Amniotic stem cell (primary cell): ENCODE data around the gene TOP2A.
"Not testable (repeated sequence)": the region's sequence is repeated elsewhere in the genome, so short reads cannot be mapped to it uniquely, and the experiment has no call there.

Experiments
- DNase-seq: peaks from one replicate; lab custom pipeline; 2025; lab: John Stamatoyannopoulos, UW

The TOP2A gene

DNA sequence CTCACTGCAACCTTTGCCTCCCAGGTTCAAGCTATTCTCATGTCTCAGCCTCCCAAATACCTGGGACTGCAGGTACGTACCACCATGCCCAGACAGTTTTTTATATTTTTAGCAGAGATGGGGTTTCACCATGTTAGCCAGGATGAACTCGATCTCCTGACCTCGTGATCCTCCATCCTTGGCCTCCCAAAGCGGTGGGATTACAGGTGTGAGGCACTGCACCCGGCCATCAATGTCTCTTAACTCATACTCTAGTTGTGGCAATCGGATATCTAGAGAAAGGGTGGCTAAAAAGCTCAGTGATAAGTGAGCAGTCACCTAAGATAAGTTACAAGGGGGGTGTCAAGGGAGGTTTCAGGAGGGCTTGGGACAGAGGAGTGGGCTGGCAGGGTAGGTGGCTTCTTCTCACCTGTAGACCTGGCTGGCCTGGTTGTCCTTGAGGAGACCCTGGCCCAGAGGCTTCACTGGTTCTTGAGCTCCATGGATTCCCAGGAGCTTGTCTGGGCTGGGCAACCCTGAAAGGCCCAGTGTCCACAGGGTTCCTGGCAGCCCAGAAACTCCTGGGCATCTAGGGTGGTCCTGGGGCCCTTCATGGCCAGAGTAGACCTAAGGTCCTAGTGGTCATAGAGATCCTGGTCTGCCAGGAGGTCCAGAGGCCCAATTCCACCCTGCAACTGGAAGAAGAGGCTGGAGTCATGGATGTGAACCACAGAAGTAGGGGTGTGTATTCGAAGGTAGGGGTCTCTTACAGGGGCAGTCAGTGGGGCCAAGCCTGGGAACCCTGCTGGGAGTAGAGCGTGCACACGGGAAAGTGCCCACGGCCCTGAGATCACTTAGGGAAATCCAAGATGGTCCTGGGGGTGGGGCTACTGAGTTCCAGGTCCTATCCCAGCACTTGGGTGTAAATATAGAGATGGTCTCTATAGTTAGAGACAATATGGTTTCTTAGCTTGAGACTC, 12.9 kb upstream of the TOP2A start:
- DNase-seq = no peak

DNA sequence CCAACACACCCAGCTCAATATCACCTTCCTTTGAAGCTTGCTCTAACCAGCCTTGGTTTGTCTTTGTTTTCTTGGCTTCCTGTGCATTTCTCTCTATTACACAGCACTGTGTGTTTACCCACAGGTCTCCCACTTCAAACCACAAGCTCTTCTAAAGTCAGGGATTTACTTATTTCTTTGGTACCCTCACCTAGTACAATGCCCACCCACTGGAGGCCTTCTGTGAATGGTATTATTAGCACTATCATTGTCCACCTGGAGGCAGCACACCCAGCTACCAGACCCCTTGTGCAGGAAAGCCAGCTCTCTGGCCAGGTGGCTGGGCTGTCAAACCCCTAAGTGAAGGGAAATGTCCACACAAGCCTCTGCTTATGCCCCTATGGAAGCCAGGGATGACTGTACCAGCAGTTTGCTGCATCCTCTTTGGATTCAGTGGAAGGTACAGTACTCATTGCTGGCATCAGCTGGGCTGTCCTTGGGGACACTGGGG, 9.4 kb upstream of the TOP2A start:
- no peak for DNase-seq

DNA sequence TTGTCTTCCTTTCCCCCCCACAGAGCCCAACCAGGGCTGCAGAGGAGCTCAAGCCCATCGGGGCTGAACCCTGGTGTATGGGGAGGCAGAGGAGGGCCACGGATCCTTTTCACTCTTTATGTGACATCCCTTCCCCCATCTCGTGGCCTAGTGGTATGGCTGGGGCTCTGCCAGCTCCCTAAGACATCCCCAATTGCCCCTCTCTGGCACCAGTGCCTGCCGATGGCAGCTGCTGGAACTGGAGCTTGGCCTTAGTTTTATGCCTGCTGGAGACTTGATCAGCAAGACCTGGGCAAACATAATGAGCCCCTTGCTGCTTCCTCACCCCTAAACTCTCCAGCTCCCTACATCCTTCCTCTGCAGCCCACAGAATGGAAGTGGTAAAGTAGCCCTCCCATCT, 8.0 kb upstream of the TOP2A start:
- no peak for DNase-seq

DNA sequence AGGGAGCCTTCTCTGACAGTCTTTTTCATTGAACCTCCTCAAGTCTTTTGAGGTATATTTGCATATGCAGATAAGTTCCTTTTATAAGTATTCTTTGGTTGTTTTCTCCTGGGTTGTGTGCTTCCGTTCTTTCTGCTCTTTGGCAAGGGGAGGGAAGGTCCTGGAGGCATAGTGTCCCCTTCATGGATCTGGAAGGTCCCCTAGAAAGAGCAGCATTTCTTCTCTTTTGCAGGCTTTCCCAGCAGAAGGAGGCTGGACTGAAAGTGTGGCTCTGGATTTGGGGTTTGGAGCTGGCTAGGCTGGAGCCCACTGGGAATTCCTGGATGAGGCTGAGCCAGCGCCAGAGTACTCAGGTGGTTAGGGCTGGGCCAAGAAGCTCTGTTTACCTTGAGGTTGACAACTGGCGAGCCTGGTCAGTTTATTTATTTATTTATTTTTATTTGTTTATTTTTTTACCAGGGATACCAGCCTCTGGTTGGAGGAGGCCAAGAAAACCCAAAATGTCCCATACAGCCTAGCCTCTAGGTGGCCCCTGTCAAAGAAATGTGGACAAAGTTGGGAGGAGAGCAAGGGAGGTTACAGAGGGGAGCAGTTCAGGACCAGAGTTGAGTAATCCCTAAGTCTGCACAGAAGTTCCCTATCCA, 5.4 kb upstream of the TOP2A start:
- DNase-seq = no peak

DNA sequence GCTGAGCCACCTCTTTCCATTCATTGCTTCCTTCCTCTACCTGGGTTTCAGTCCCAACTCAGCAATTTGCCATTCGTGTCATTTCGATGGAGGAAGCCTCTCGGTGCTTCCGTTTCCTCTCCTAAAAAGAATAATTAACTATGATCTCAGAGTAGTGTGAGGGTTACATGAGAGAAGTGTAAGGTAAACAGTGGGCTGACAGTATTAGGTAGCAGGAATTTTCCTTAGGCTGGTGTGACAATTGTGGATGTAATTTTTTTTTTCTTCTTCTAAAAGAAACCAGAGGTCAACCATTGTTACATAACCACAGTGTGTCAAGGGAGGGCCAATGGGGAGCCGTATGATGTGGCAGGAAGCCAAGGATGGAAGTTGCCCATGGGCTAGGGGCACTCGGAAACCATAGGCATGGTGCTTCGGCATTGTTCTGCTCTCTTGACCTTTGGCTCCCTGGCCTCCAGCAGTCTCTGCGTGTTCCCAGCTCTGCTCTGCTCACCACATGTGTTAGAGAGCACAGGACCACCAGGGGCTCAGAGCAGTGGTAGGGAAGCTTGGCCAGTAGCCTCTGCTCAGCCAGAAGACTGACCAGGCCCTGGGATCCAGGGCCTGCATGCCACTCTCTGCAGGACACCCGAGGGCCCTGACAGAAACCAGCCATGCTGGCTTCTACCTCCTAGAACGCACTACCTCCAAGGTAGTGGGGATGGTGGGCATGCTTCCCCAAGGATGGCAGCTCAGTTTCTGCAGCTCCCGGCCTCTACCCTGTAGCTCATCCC, 2.0 kb upstream of the TOP2A start:
- no peak for DNase-seq

DNA sequence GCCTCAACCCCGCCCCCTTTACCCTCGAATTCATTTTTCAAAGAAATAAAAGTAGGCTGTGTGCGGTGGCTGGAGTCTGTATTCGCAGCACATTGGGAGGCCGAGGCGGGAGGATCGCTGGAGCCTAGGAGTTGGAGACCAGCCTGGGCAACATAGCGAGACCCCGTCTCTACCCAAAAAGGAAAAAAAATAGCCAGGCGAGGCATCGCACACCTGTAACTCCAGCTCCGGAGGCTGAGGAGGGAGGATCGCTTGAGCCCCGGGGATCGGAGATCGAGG, 671 bp upstream of the TOP2A start:
- DNase-seq = no peak

DNA sequence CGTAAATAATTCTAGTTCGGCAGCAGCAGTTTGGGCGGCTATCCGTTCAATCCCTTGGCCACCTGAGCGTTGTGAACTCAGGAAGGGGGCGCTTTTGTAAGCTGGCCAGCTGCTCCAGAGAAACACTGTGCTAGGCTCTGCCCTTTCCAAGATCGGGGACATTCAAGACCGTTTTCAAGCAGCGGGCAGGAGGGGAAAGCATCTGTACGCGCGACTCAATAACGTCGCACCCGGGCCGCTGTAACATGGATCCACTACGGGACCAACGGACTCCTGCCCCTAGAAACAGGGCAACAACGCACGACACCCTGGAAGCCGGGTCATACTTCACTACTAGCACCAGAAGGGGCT, 463 bp downstream of the TOP2A start:
- DNase-seq = no peak

DNA sequence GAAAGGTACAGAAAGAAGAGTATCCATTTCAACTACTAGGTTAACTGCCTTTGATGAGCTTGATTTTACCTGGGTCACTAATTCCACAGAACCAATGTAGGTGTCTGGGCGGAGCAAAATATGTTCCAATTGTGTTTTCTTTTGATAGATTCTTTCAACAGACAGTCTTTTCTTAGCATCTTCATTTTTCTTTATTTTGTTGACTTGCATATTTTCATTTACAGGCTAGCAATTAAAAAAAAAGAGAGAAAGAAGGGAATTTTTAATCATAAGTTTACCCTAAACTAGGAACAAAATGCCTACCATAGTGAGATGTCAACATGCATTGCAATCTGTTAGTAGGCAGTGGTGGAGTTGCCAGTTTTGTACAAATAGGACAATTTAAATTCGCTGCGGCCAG, 1.0 kb downstream of the TOP2A start:
- DNase-seq = no peak

DNA sequence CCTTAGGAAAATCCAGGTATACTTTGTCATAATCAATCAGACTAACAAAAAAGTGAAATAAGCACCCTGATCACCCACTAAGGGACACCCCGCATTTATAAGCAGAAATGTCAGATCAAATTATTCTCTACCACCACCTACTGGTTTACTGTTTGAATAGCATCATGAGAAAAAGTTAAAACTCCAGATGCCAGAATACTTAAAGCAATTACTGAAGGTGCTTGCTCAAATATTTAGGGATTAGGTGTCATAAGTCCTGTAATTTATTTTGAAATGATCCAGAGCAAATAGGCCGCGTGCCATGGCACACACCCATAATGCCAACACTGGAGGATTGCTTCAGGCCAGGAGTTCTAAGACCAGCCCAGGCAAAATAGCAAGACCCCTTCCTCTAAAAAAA, 2.3 kb downstream of the TOP2A start:
- no peak for DNase-seq

DNA sequence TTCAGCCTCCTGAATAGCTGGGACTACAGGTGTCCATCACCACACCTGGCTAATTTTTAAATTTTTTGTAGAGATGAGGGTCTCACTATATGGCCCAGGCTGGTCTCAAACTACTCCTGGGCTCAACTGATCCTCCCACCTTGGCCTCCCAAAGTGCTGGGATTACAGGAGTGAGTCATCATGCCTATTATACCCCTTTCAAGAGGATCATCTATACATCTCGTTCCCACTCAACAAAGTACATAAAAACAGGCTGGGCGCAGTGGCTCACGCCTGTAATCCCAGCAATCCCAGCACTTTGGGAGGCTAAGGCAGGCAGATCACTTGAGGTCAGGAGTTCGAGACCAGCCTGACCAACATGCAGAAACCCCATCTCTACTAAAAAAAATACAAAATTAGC, 3.4 kb downstream of the TOP2A start:
- DNase-seq = not testable (repeated sequence)

DNA sequence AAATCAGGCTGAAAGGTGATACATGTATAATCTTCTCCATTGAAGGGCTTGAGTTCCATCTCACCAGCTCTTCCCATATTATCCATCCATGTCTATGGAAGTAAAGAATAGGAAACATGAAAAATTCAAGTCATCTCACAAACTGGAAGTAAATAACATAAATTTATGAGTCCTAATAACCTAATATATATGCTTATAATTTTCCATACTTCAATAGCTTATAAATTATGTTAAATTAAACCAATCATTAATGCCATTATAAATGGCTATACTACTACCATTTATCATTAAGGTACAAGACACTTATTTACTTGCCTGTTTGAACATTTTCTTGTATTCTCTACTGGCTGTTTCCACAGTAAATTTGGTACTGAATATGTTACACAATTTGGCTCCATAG, 4.8 kb downstream of the TOP2A start:
- DNase-seq = no peak

DNA sequence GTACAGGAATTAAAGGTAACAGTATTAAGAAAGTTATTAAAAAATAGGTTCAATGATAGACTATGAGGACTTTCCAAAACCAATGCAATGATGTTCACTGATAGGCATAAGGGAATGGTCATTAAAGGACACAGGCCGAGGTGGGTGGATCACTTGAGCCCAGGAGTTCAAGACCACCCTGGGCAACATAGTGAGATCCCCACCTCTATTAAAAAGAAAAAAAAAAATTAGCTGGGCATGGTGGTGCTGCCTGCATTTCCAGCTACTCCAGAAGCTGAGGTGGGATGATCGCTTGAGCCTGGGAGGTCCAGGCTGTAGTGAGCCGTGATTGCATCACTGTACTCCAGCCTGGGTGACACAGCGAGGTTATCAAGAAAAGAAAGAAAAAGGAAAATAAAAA, 5.9 kb downstream of the TOP2A start:
- DNase-seq = no peak

DNA sequence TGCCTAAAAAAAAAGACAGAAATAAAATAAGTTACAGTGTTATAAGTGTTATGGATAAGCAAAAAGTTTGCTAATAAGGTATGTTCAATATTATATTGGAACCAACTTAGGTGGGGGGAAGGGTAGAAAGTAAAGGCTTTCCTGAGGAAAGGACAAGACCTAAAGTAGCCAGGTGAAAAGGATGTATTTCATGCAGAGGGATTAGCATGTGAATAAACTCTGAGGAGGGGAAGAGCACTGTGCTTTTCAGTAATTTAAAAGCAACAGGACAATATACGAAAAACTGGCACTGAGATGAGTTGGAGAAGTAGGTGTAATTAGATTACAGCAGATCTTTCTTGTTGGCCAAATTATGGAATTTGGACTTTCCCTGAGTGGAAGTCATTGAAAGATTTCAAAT, 7.6 kb downstream of the TOP2A start:
- DNase-seq = no peak

DNA sequence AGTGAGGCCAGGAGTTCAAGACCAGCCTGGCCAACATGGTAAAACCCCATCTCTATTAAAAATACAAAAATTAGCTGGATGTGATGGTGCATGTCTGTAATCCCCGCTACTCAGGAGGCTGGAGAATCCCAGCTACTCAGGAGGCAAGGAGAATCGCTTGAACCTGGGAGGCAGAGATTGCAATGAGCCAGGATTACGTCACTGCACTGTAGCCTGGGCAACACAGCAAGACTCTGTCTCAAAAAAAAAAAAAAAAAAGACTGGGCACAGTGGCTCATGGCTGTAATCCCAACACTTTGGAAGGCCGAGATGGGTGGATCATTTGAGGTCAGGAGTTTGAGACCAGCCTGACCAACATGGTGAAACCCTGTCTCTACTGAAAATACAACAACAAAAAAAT, 8.2 kb downstream of the TOP2A start:
- not testable (repeated sequence) for DNase-seq

DNA sequence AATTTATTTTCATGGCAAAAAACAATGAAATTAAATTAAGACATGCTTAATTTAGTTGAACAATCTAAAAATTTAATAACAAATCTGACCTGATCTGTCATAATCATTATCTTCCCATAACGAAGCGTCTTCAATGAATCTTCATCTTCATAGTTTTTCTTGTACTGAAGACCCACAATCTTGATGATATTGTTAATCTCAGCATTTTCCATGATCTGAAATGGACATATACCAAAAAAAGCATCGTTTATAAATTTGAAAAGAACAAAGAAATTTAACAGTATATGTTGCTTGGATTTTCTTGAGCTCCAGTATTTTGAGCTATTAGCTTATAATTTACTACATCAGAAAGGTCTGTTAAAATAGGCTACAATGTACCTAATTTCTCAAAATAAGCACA, 10.2 kb downstream of the TOP2A start:
- DNase-seq = no peak

DNA sequence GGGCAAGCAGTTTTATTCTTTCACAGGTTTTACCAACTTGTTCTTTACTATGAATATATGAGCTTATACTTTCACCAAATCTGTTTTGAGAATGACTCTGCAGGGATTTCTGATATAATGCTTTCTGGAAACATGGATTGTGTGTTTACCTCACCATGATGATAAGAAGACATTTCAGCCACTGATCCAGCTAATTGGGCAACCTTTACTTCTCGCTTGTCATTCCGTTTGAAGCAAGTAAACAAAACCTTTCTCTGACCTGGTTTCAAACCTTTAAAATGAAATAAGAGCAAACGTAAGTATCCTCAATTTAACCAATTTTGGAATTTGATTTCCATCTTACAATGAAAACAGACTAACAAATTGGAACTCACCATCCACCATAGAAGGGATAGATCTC, 13.7 kb downstream of the TOP2A start:
- DNase-seq = no peak

DNA sequence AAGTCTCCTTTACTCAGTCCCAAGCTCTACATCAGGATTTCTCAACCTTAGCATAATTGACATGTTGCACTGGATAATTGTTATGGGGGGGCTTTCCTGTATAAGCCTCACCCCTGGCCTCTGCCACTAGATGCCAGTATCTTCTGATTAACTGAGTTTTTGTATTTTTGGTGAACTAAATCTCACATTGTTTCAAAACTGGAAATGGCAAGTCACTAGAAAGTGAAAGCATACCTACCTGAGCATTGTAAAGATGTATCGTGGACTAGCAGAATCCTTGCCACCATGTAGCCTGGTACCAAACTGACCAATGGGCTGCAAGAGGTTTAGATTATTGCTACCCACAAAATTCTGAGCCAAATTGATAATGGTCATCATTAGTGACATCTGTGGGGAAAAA, 15.0 kb downstream of the TOP2A start:
- no peak for DNase-seq

DNA sequence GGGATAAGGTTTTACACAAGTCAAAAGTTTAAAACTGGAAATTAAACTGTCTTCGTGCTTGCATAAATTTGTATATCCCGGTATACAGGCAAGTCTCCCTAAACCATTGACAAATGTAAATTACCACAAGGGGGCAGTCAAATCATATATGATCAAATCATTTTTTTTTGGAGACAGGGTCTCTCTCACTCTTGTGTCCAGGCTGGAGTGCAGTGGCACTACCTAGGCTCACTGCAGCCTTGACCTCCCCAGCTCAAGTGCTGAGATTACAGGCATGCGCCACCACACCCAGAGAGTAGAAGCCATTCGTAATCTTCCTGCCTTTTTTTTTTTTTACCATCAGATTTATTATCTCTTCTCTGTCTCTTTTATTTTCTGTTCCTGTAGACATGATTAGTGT, 18.5 kb downstream of the TOP2A start:
- peak; percentile 59 for DNase-seq

DNA sequence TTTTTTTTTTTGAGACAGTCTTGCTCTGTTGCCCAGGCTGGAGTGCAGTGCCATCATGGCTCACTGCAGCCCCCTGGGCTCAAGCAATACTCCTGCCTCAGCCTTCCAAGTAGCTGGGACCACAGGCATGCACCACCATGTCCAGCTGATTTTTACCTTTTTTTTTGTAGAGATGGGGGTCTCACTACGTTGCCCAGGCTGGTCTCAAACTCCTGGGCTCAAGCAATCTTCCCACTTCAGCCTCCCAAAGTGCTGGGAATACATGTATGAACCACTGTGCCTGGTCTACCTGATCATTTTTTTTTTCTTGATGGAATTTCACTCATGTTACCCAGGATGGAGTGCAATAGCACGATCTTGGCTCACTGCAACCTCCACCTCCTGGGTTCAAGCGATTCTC, 31.1 kb downstream of the TOP2A start:
- not testable (repeated sequence) for DNase-seq

DNA sequence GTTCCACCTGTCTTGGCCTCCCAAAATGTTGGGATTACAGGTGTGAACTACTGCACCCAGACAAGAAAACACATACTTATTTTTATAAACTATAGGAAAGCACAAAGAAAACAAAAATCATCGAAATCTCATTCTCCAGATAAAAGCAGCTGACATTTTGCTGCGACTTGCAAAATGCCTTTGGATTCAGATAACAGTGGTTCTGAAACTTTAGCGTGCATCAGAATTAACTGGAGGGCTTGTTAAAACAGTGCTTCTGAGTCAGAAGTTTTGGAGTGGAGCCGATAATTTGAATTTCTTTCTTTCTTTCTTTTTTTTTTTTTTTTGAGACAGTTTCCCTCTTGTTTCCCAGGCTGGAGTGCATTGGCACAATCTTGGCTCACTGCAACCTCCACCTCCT, 35.4 kb downstream of the TOP2A start:
- no peak for DNase-seq

DNA sequence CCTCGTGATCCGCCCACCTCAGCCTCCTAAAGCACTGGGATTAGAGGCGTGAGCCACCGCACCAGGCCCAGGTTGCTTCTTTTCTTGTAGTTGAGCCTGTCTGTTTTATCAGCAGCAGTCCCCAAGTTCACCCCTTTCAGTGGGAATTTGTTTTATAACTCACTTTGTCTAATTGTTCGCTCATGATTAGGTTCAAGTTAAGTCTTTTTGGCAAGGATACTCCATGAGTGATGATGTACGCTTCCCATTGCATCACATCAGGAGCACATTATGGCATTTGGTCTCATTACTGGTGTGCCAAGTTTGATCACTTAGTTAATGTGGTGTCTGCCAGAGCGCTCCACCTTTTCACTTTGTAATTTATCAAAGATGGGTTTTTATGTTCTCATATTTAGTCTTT, 38.7 kb downstream of the TOP2A start:
- no peak for DNase-seq

DNA sequence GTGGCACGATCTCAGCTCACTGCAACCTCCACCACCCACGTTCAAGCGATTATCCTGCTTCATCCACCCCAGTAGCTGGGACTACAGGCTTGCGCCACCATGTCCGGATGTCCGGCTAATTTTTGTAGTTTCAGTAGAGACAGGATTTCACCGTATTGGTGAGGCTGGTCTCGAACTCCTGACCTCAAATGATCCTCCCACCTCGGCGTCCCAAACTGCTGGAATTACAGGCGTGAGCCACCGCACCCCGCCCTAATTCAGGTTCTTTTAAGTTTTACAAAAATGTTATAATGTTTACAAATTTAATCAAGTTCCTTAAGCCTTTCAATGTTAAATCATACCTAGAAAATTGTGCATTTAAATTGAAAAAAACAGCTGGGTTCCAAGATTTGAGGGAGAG, 39.9 kb downstream of the TOP2A start:
- DNase-seq = no peak

DNA sequence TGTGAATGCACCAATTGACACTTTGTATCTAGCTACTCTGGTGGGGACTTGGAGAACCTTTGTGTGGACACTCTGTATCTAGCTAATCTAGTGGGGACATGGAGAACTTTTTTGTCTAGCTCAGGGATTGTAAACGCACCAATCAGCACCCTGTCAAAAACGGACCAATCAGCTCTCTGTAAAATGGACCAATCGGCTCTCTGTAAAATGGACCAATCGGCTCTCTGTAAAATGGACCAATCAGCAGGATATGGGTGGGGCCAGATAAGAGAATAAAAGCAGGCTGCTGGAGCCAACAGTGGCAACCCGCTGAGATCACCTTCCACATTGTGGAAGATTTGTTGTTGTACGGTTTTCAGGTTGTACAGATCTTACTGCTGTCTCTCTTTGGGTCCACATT, 41.2 kb downstream of the TOP2A start:
- DNase-seq = not testable (repeated sequence)
